ENCODE results near the gene TRDN. TPM values are rescaled to one million over a fixed set of nuclear protein-coding genes. Genes with fewer than 3 reads are reported as not detected.

TRDN gene
- total RNA-seq, 1 donor from 2014 or later: 0.34 TPM

DNA sequence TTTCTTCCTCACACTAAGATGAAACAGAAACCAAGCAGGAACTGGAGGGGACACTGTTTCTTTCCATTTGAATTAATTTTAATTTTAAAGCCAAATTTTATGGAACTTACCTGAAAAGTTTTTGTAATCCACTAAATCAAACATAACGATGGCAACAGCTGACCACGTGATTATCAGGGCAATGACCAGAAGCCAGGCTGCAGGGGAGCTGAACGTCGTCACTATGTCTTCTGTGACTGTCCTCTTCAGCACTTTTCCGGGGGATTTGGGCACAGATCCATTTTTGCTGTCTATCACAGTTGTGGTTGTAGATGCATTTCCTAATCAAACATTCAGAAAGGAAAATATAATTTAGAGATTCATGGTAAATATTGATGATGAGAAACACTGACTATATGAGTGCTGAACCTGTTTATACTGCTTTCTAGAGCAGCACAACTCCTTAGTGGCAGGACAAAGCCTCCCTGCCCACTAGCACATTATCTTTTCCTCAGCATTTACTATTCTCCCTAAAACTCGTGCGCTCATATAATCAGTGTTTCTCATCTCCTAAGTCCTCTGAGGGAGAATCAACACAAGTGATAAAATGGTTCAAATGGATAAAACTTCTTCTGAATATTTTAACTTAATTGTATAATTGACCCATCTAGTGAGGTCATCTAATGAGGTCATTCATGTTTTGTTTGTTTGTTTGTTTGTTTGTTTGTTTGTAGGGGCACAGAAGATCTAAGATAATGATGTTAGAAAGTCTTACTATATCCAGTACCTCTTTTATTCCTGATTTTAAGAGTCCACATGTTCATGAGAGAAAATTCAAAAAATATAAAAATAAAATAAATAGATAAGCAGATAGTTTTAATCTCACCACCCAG, 65.7 kb downstream of the TRDN start:
- Mint-ChIP-seq H3K4me3 (no peak overlapping the region), H3K27me3 (ENCODE audit: low read depth) (no peaks in the 10 kb centered on the region), H3K9me3 (peaks cover 3% of the 10 kb centered on the region), H3K36me3 (no peaks in the 10 kb centered on the region), H3K4me1 (no peaks in the 10 kb centered on the region), H3K27ac (no peak overlapping the region)
- no peak for DNase-seq (ENCODE audit: low spot score in 2 of 2, unreplicated experiment in 2 of 2)
- no peak for TF ChIP-seq CTCF (IDR thresholded peaks at IDR 0.05; ENCODE audit: unreplicated experiment)

DNA sequence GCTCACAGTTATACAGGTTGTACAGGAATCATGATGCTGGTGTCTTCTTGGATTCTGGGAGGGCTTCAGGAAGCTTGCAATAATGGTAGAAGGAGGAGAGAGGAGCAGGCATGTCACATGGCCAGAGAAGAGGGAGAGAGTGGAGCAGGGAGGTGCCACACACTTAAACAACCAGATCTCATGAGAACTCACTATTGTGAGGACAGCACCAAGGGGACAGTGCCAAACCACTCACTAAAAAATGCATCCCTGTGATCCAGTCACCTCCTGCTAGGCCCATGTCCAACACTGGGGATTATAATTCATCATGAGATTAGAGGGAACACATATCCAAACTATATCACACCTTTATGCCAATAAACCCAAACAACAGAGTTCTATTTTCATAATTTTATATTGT, 67.2 kb downstream of the TRDN start:
- Mint-ChIP-seq H3K9me3 (peaks cover 3% of the 10 kb centered on the region), H3K4me3 (no peak overlapping the region), H3K27me3 (ENCODE audit: low read depth) (peaks cover 1% of the 10 kb centered on the region), H3K4me1 (no peaks in the 10 kb centered on the region), H3K36me3 (no peaks in the 10 kb centered on the region), H3K27ac (no peak overlapping the region)
- no peak for TF ChIP-seq CTCF (IDR thresholded peaks at IDR 0.05; ENCODE audit: unreplicated experiment)
- DNase-seq (ENCODE audit: low spot score in 2 of 2, unreplicated experiment in 2 of 2): no peak

- TF ChIP-seq CTCF (IDR thresholded peaks at IDR 0.05; ENCODE audit: unreplicated experiment): no peak
- Mint-ChIP-seq H3K4me1 (peaks cover 8% of the 10 kb centered on the region), H3K27me3 (ENCODE audit: low read depth) (peaks cover 1% of the 10 kb centered on the region), H3K36me3 (no peaks in the 10 kb centered on the region), H3K9me3 (peaks cover 3% of the 10 kb centered on the region), H3K4me3 (no peak overlapping the region), H3K27ac (no peak overlapping the region)
- no peak for DNase-seq (ENCODE audit: low spot score in 2 of 2, unreplicated experiment in 2 of 2)
Observed at GRCh38 chr6:123565529-123565928, 71.2 kb downstream of the TRDN start.

DNA sequence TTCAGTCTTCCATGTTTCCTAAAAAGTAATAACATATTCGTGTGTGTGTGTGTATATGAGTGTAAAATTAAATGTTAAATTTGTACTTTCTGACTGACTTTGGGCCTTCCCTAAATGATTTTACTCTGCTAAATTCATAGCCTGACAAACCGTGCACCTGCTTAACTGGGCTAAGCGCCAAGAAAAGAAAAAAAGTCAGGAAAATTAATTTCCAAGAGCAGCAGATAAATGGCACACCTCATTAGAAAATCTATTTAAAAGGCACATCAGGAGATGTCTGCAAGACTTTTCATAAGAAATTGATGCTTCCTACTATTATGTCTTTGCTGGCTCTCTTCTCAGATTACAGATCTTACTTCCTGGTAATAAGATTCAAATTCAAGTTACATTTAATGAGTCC, 72.4 kb downstream of the TRDN start:
- peaks cover 1% of the 10 kb centered on the region for H3K27me3 Mint-ChIP-seq (ENCODE audit: low read depth)
- no peak for TF ChIP-seq CTCF (IDR thresholded peaks at IDR 0.05; ENCODE audit: unreplicated experiment)
- H3K9me3 Mint-ChIP-seq: peaks cover 3% of the 10 kb centered on the region
- H3K4me1 Mint-ChIP-seq: peaks cover 9% of the 10 kb centered on the region
- no peak for DNase-seq (ENCODE audit: low spot score in 2 of 2, unreplicated experiment in 2 of 2)
- no peak overlapping the region for H3K27ac Mint-ChIP-seq
- H3K36me3 Mint-ChIP-seq: no peaks in the 10 kb centered on the region
- no peak overlapping the region for H3K4me3 Mint-ChIP-seq

DNA sequence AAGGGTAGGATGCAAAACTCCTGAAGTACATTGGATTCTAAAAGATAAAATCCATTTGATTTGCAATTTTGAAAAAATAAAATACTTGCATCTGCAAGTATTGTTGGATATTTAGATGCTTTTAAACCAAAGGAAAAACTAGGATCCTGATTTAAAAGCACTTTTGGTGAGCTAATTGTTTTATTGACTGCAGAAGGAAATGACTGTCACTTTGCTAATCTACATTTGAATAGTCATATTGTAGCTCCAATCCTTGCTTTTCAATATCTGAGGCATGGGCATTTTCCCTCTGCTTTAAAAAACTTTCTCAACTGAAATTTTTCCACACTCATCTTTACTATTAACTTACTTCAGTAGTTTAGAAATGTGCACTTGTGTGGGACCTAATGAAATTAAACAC, 74.1 kb downstream of the TRDN start:
- Mint-ChIP-seq H3K9me3 (peaks cover 3% of the 10 kb centered on the region), H3K27ac (no peak overlapping the region), H3K4me1 (peaks cover 9% of the 10 kb centered on the region), H3K27me3 (ENCODE audit: low read depth) (peaks cover 4% of the 10 kb centered on the region), H3K4me3 (no peak overlapping the region), H3K36me3 (no peaks in the 10 kb centered on the region)
- no peak for DNase-seq (ENCODE audit: low spot score in 2 of 2, unreplicated experiment in 2 of 2)
- no peak for TF ChIP-seq CTCF (IDR thresholded peaks at IDR 0.05; ENCODE audit: unreplicated experiment)
